K562 (cell line): ENCODE results near the gene HIPK1. TPM values are rescaled to one million over a fixed set of nuclear protein-coding genes. Genes with fewer than 3 reads are reported as not detected.

Source experiments
- BACH1 ChIP-seq: fragments of 200-800 bp; sonication (Bioruptor generic); IDR thresholded peaks from 2 replicates; pipeline ENCODE4 v1.6.1; 2016; ENCODE audit warnings: missing genetic modification characterization, missing compliant biosample characterization
- DMBX1 ChIP-seq: fragments of 250-450 bp; sonication (Bioruptor Pico); IDR thresholded peaks from 2 replicates; pipeline ENCODE4 v1.8.0; 2022; ENCODE audit warnings: inconsistent platforms, mild to moderate bottlenecking, moderate library complexity, borderline replicate concordance
- DPF2 ChIP-seq: fragments of 450-650 bp; IDR thresholded peaks from 2 replicates; pipeline ENCODE4 v1.6.1; 2016
- EWSR1 ChIP-seq: fragments of 450-650 bp; IDR thresholded peaks from 2 replicates; pipeline ENCODE4 v1.6.1; 2018; ENCODE audit warnings: borderline replicate concordance, mild to moderate bottlenecking, low read depth, moderate library complexity; ENCODE audit not compliant: partially characterized antibody
- HDAC3 ChIP-seq: fragments of 450-650 bp; IDR thresholded peaks from 2 replicates; pipeline ENCODE4 v1.6.1; 2018; ENCODE audit warnings: borderline replicate concordance, mild to moderate bottlenecking, moderate library complexity; ENCODE audit not compliant: partially characterized antibody
- HMGXB4 ChIP-seq: sonication (generic); formaldehyde crosslinking; IDR thresholded peaks from 2 replicates; pipeline ENCODE4 v1.8.1; 2023; ENCODE audit warnings: mild to moderate bottlenecking, missing genetic modification reagents
- KDM1A ChIP-seq, 2 experiments: fragments of 450-650 bp; IDR thresholded peaks; 2 replicates each; pipeline ENCODE4 v1.6.1; 2016; ENCODE audit warnings: mild to moderate bottlenecking in 2 of 2
- POLR2H ChIP-seq: IDR thresholded peaks from 2 replicates; pipeline ENCODE4 v1.6.1; 2016; ENCODE audit warnings: missing genetic modification characterization, low read depth, mild to moderate bottlenecking, control low read depth, missing compliant biosample characterization, moderate library complexity
- RAD21 ChIP-seq, 2 experiments: fragments of 250-450 bp in 1 of 2; fragments of 450-650 bp in 1 of 2; sonication (Bioruptor Pico) in 1 of 2; formaldehyde crosslinking in 1 of 2; IDR thresholded peaks in 1 of 2; conservative IDR thresholded peaks in 1 of 2; 2 replicates each; pipeline versions ENCODE4 v1.4.0 to v1.8.0; 2020 to 2022; ENCODE audit warnings: mild to moderate bottlenecking in 2 of 2, moderate library complexity in 1 of 2
- RERE ChIP-seq: sonication (generic); formaldehyde crosslinking; IDR thresholded peaks from 2 replicates; pipeline ENCODE4 v1.8.0; 2023; ENCODE audit warnings: missing genetic modification reagents, mild to moderate bottlenecking, borderline replicate concordance
- SMARCE1 ChIP-seq: fragments of 450-650 bp; IDR thresholded peaks from 2 replicates; pipeline ENCODE4 v1.7.1; 2016; ENCODE audit warnings: mild to moderate bottlenecking
- TARDBP ChIP-seq: fragments of 450-650 bp; IDR thresholded peaks from 2 replicates; pipeline ENCODE4 v1.6.1; 2016
- ZNF551 ChIP-seq: fragments of 250-450 bp; sonication (Bioruptor Pico); IDR thresholded peaks from 2 replicates; pipeline ENCODE4 v1.5.0; 2021; ENCODE audit warnings: mild to moderate bottlenecking, moderate library complexity
- polyA plus RNA-seq, 8 experiments: library from polyadenylated mRNA; depleted of rRNA in 4 of 8; stranded (reverse) in 5 of 8; unstranded in 3 of 8; fragments of >200 nt; fragmentation: Nextera tagmentation in 2 of 8; fragmentation: Illumina TruSeq in 1 of 8; extraction: Ambion mirVana in 2 of 8; extraction: Trizol in 1 of 8; gene quantifications; 2 replicates each; pipeline versions ENCODE4 v1.2.1 to v1.2.3, GENCODE V29; 2011 to 2014; ENCODE audit warnings: inconsistent platforms in 1 of 8, missing spikeins in 1 of 8
- total RNA-seq, 7 experiments: library from RNA; depleted of rRNA in 6 of 7; stranded (reverse); fragments of >200 nt in 6 of 7; fragmentation: Illumina TruSeq in 2 of 7; extraction: Trizol in 2 of 7; gene quantifications; 2 replicates each; pipeline versions ENCODE4 v1.2.1 to v1.2.3, GENCODE V29; 2011 to 2021; ENCODE audit warnings: low replicate concordance in 1 of 7
- TF ChIP-seq, protein P1 (sequence below): fragments of 450-650 bp; IDR thresholded peaks from 2 replicates; pipeline ENCODE4 v1.7.1; 2018; ENCODE audit warnings: mild to moderate bottlenecking, low read depth; ENCODE audit not compliant: partially characterized antibody

The HIPK1 gene
- total and polyA plus RNA-seq, 9 of the 15 experiments (the other 6 are each of a cell fraction or from before 2014, with no cell fraction given), result 10.0 to 57.9 (median 29.6) TPM

DNA sequence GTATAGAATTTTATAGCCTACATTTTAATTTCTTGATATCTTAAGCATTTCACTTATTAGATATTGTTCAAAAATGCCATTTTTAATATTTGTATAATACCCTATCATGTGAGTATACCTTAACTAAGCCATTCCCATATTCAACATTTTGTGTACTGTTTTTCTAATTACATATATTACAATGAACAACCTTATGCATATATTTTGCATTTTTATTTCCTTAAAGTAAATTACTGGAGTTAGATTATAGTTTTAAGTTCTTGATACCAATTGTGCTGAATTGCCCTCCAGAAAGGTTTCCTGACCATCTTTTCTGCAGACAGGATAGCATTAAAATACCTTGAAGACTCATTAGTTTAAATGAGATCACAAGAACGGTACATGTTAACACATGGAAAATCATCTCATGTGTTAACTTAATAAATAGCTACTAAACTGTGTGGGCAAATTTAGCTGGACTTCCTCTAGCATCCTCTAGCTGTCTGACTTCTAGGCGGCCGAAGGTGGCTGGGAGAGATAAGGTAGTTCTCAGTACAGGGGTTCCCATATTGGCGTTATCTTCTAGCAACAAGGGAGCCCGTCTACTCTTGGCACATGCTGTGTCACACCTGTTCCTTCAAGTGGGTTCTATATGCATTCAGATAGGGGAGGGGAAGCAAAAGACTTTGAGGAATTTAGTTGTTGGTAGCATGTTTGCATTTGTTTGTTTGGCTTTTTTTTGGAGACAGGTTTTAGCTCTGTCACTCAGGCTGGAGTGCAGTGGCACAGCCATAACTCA lies 15.0 kb upstream of the HIPK1 start (continued):
- TF ChIP-seq, protein P1, sequence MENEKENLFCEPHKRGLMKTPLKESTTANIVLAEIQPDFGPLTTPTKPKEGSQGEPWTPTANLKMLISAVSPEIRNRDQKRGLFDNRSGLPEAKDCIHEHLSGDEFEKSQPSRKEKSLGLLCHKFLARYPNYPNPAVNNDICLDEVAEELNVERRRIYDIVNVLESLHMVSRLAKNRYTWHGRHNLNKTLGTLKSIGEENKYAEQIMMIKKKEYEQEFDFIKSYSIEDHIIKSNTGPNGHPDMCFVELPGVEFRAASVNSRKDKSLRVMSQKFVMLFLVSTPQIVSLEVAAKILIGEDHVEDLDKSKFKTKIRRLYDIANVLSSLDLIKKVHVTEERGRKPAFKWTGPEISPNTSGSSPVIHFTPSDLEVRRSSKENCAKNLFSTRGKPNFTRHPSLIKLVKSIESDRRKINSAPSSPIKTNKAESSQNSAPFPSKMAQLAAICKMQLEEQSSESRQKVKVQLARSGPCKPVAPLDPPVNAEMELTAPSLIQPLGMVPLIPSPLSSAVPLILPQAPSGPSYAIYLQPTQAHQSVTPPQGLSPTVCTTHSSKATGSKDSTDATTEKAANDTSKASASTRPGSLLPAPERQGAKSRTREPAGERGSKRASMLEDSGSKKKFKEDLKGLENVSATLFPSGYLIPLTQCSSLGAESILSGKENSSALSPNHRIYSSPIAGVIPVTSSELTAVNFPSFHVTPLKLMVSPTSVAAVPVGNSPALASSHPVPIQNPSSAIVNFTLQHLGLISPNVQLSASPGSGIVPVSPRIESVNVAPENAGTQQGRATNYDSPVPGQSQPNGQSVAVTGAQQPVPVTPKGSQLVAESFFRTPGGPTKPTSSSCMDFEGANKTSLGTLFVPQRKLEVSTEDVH, result peak; percentile 75
- TF ChIP-seq SMARCE1 (peak; percentile 99), EWSR1 (no peak), KDM1A (IDR thresholded peaks at IDR 0.05) (peak; percentile 96 to 98), DPF2 (peak; percentile 100), HMGXB4 (CRISPR knock-in tag) (no peak), TARDBP (peak; percentile 97), RAD21 (CRISPR knock-in tag; conservative IDR thresholded peaks at IDR 0.05 in 1 of 2, IDR thresholded peaks at IDR 0.05 in 1 of 2) (peak in 1 of 2 experiments; percentile 34; a peak in 2 of 4 replicates), BACH1 (tag) (peak; percentile 68; the same call in 1 of the 2 replicates), RERE (CRISPR knock-in tag) (no peak), POLR2H (peak; percentile 53; the same call in 1 of the 2 replicates), HDAC3 (peak; percentile 97), ZNF551 (no peak), DMBX1 (CRISPR knock-in tag) (peak; percentile 95)
